IMR-90 (cell line): Measurements from ENCODE around the gene ZNF765. TPM values are rescaled to one million over a fixed set of nuclear protein-coding genes. Genes with fewer than 3 reads are reported as not detected.
A peak's percentile ranks its signal among the peaks of the same experiment; 100 is the strongest.
"Not testable (repeated sequence)": the region's sequence is repeated elsewhere in the genome, so short reads cannot be mapped to it uniquely, and the experiment has no call there.

Experiments
- ATAC-seq: fragments of 200-7000 bp; cut with Tn5 transposase; 2 replicates; pipeline ENCODE4 v1.9.1; 2020; ENCODE audit warnings: low read depth, mild to moderate bottlenecking, moderate library complexity
- BruUV-seq: library from RNA; stranded (reverse); fragments of 400-500 nt; replicated peaks from 2 replicates; lab custom pipeline; 2021; lab: Mats Ljungman, UMichigan
- CTCF ChIA-PET: fragments of 300-600 bp; formaldehyde crosslinking; extraction: SDS; loops from one replicate; lab custom pipeline; 2021; ENCODE audit warnings: antibody characterized with exemption; lab: Yijun Ruan, JAX
- POLR2A ChIA-PET: fragments of 300-600 bp; sonication (Branson Sonifier 250); formaldehyde crosslinking; loops from one replicate; lab custom pipeline; 2022; ENCODE audit warnings: antibody characterized with exemption; ENCODE audit not compliant: unreplicated experiment; lab: Charles Lee
- DNase-seq: peaks from one replicate; pipeline ENCODE4 v3.0.0; 2013
- H2AFZ ChIP-seq: replicated peaks from 2 replicates; pipeline ENCODE3; 2013; ENCODE audit warnings: low read length, mild to moderate bottlenecking; ENCODE audit not compliant: poor library complexity
- H2AK5ac ChIP-seq: 2 replicates; pipeline ENCODE4 v1.6.1; 2013; ENCODE audit warnings: low read depth, low read length, inconsistent platforms
- H2AK9ac ChIP-seq: replicated peaks from 2 replicates; pipeline ENCODE3; 2013; ENCODE audit warnings: mild to moderate bottlenecking, low read depth, low read length, moderate library complexity; ENCODE audit not compliant: poor library complexity
- H2BK120ac ChIP-seq: 2 replicates; pipeline ENCODE4 v1.6.1; 2013; ENCODE audit warnings: low read depth, low read length, inconsistent platforms
- H2BK15ac ChIP-seq: 3 replicates; pipeline ENCODE4 v1.6.1; 2013; ENCODE audit warnings: low read depth, low read length, inconsistent platforms
- H2BK20ac ChIP-seq: 2 replicates; pipeline ENCODE4 v1.6.1; 2013; ENCODE audit warnings: low read depth, mild to moderate bottlenecking, inconsistent platforms, low read length, moderate library complexity
- H2BK5ac ChIP-seq: 2 replicates; pipeline ENCODE4 v1.6.1; 2013; ENCODE audit warnings: mild to moderate bottlenecking, low read depth, low read length, inconsistent platforms; ENCODE audit not compliant: poor library complexity, severe bottlenecking
- H3K14ac ChIP-seq: replicated peaks from 2 replicates; pipeline ENCODE4 v1.6.1; 2013; ENCODE audit warnings: low read depth, low read length, inconsistent platforms
- H3K18ac ChIP-seq: 2 replicates; pipeline ENCODE4 v1.6.1; 2013; ENCODE audit warnings: low read depth, low read length, control low read depth
- H3K23ac ChIP-seq: 2 replicates; pipeline ENCODE4 v1.6.1; 2013; ENCODE audit warnings: low read depth, low read length, inconsistent platforms
- H3K27ac ChIP-seq: 2 replicates; pipeline ENCODE4 v1.5.1; 2013; ENCODE audit warnings: mild to moderate bottlenecking, control low read depth, low read length; ENCODE audit not compliant: insufficient read depth
- H3K27me3 ChIP-seq: 2 replicates; pipeline ENCODE4 v1.6.1; 2013; ENCODE audit warnings: low read length; ENCODE audit not compliant: control insufficient read depth, insufficient read depth
- H3K36me3 ChIP-seq: 2 replicates; pipeline ENCODE4 v1.6.1; 2013; ENCODE audit warnings: low read length, mixed read lengths; ENCODE audit not compliant: control insufficient read depth, insufficient read depth
- H3K4ac ChIP-seq: 2 replicates; pipeline ENCODE4 v1.6.1; 2013; ENCODE audit warnings: low read depth, low read length, inconsistent platforms
- H3K4me1 ChIP-seq: 2 replicates; pipeline ENCODE4 v1.6.1; 2013; ENCODE audit warnings: low read length, mixed read lengths; ENCODE audit not compliant: control insufficient read depth, insufficient read depth
- H3K4me2 ChIP-seq: 2 replicates; pipeline ENCODE4 v1.6.1; 2013; ENCODE audit warnings: low read depth, mild to moderate bottlenecking, control low read depth, low read length, moderate library complexity
- H3K4me3 ChIP-seq: 2 replicates; pipeline ENCODE4 v1.5.1; 2013; ENCODE audit warnings: low read depth, mild to moderate bottlenecking, control low read depth, low read length, moderate library complexity; ENCODE audit not compliant: insufficient read depth
- H3K56ac ChIP-seq: 2 replicates; pipeline ENCODE4 v1.6.1; 2013; ENCODE audit warnings: low read length, inconsistent platforms; ENCODE audit not compliant: insufficient read depth; ENCODE audit errors: extremely low read depth
- H3K79me1 ChIP-seq, 2 experiments: 2 replicates each; pipeline ENCODE4 v1.6.1; 2013; ENCODE audit warnings: low read length in 2 of 2, inconsistent platforms in 1 of 2, low read depth in 1 of 2
- H3K9ac ChIP-seq: 2 replicates; pipeline ENCODE4 v1.6.1; 2013; ENCODE audit warnings: low read depth, low read length, control low read depth
- H3K9me1 ChIP-seq: 2 replicates; pipeline ENCODE4 v1.6.1; 2013; ENCODE audit warnings: low read length, inconsistent platforms; ENCODE audit not compliant: insufficient read depth
- H3K9me3 ChIP-seq: 2 replicates; pipeline ENCODE4 v1.6.1; 2013; ENCODE audit warnings: low read length; ENCODE audit not compliant: control insufficient read depth, insufficient read depth
- H4K20me1 ChIP-seq: 2 replicates; pipeline ENCODE4 v1.6.1; 2013; ENCODE audit warnings: low read length, inconsistent platforms; ENCODE audit not compliant: insufficient read depth
- H4K5ac ChIP-seq: 2 replicates; pipeline ENCODE4 v1.6.1; 2013; ENCODE audit warnings: mild to moderate bottlenecking, low read depth, low read length, control low read depth
- H4K8ac ChIP-seq, 2 experiments: 2 replicates each; pipeline ENCODE4 v1.6.1; 2013; ENCODE audit warnings: low read depth in 2 of 2, low read length in 2 of 2, control low read depth in 1 of 2, inconsistent platforms in 1 of 2
- H4K91ac ChIP-seq: 2 replicates; pipeline ENCODE4 v1.6.1; 2013; ENCODE audit warnings: low read depth, low read length, inconsistent platforms; ENCODE audit not compliant: insufficient read depth
- WGBS, 2 experiments: methylation state at CpG; one replicate each; pipeline versions ENCODE4 v1.1.5 to v1.1.7; 2013; ENCODE audit warnings: missing lambda C conversion rate in 2 of 2; ENCODE audit not compliant: insufficient read length in 1 of 2; ENCODE audit errors: extremely low coverage in 2 of 2; 5-methylcytosine and 5-hydroxymethylcytosine counted together
- dilution Hi-C: fragments of 300-500 bp; cut with HindIII; formaldehyde crosslinking; loops from one replicate; pipeline ENCODE4 v1.14.3; 2018; ENCODE audit warnings: low sequenced_read_pairs; ENCODE audit not compliant: unreplicated experiment
- in situ Hi-C: fragments of 300-500 bp; cut with MboI; formaldehyde crosslinking; loops from 3 replicates; pipeline ENCODE4 v1.14.3; 2019; ENCODE audit warnings: low sequenced_read_pairs, inconsistent platforms, mixed read lengths
- intact Hi-C: fragments of 100-400 bp; cut with micrococcal nuclease; formaldehyde crosslinking; loops from 2 replicates; pipeline ENCODE4 v1.10.0; 2022
- polyA plus RNA-seq, 3 experiments: library from polyadenylated mRNA; depleted of rRNA; stranded (reverse); fragments of >200 nt; gene quantifications; 2 replicates each; pipeline ENCODE4 v1.2.3, GENCODE V29; 2012; ENCODE audit warnings: low replicate concordance in 1 of 3
- total RNA-seq: library from RNA; depleted of rRNA; stranded (reverse); fragments of >200 nt; gene quantifications from 2 replicates; pipeline ENCODE4 v1.2.3, GENCODE V29; 2012

Gene ZNF765
- total and polyA plus RNA-seq, 2 of the 4 experiments (the other 2 are of a cell fraction) = 2.3 to 18.1 TPM

- H3K9me3 ChIP-seq, H3K4ac ChIP-seq, H2BK120ac ChIP-seq, H3K4me2 ChIP-seq, H4K5ac ChIP-seq, H3K23ac ChIP-seq, H3K14ac ChIP-seq, H3K27ac ChIP-seq, POLR2A ChIA-PET, H3K56ac ChIP-seq, H3K9ac ChIP-seq, H2AK9ac ChIP-seq, H2BK5ac ChIP-seq, dilution Hi-C loops, H3K4me3 ChIP-seq, H2AK5ac ChIP-seq, H4K20me1 ChIP-seq, H4K91ac ChIP-seq, DNase-seq, H2AFZ ChIP-seq, H3K18ac ChIP-seq, H3K79me1 ChIP-seq, BruUV-seq, H4K8ac ChIP-seq, H3K36me3 ChIP-seq, H2BK15ac ChIP-seq, H3K9me1 ChIP-seq, H3K27me3 ChIP-seq, H2BK20ac ChIP-seq, CTCF ChIA-PET, in situ Hi-C loops, H3K4me1 ChIP-seq: not testable (repeated sequence)
- no CpG with 5 or more reads among the region's 13 CpGs for WGBS, 2 experiments
- intact Hi-C loops = loop anchor here (10.0 kb wide), 1 partner anchor 228 kb away; the partner anchor contains the start of gene ZNF665
- peak; percentile 42 for ATAC-seq
These were observed 28.1 kb downstream of the ZNF765 start for GRCh38 chr19:53423074-53423473.

- H2BK20ac ChIP-seq, H2BK5ac ChIP-seq, H3K9me1 ChIP-seq, H2AFZ ChIP-seq, H2BK15ac ChIP-seq, H3K4me2 ChIP-seq, H2AK9ac ChIP-seq, H3K23ac ChIP-seq, H3K18ac ChIP-seq, BruUV-seq, POLR2A ChIA-PET, H3K4me3 ChIP-seq, H3K4ac ChIP-seq, in situ Hi-C loops, H3K9ac ChIP-seq, CTCF ChIA-PET, H3K27ac ChIP-seq, H3K4me1 ChIP-seq, H3K27me3 ChIP-seq, H2AK5ac ChIP-seq, H3K79me1 ChIP-seq, H4K8ac ChIP-seq, H3K36me3 ChIP-seq, H3K9me3 ChIP-seq, H3K56ac ChIP-seq, H4K5ac ChIP-seq, H3K14ac ChIP-seq, H4K91ac ChIP-seq, H4K20me1 ChIP-seq, dilution Hi-C loops, H2BK120ac ChIP-seq: not testable (repeated sequence)
- WGBS, 2 experiments = no CpG with 5 or more reads among the region's 8 CpGs
- peak; percentile 16 for DNase-seq
- intact Hi-C loops = loop anchor here (10.0 kb wide), 1 partner anchor 229 kb away; the partner anchor contains the start of gene ZNF665
- ATAC-seq = peak; percentile 90
These were observed 28.7 kb downstream of the ZNF765 start for GRCh38 chr19:53423680-53424079.
